RWPE2 (cell line): ENCODE data around the gene SP3.

Experiments used
- ATAC-seq: fragments of 200-7000 bp; cut with Tn5 transposase; 3 replicates; pipeline ENCODE4 v1.9.1; 2021; ENCODE audit warnings: low read depth
- DNase-seq: peaks from one replicate; pipeline ENCODE4 v3.0.0-alpha.2; 2020; ENCODE audit warnings: low spot score
- H3K27ac ChIP-seq: fragments of 450-650 bp; 2 replicates; pipeline ENCODE4 v1.5.1; 2017; ENCODE audit warnings: mild to moderate bottlenecking; ENCODE audit not compliant: poor library complexity, severe bottlenecking
- H3K27me3 ChIP-seq: fragments of 250-450 bp; sonication (Bioruptor Pico); 2 replicates; pipeline ENCODE4 v1.5.1; 2021; ENCODE audit warnings: mild to moderate bottlenecking, moderate library complexity; ENCODE audit not compliant: insufficient read depth, poor library complexity, severe bottlenecking
- H3K36me3 ChIP-seq: fragments of 250-450 bp; sonication (Bioruptor Pico); 2 replicates; pipeline ENCODE4 v1.5.1; 2020; ENCODE audit warnings: low read depth, mild to moderate bottlenecking, moderate library complexity
- H3K4me1 ChIP-seq: fragments of 250-450 bp; sonication (Bioruptor Pico); 2 replicates; pipeline ENCODE4 v1.5.1; 2021; ENCODE audit warnings: mild to moderate bottlenecking, moderate library complexity; ENCODE audit not compliant: insufficient read depth, poor library complexity, severe bottlenecking
- H3K4me3 ChIP-seq: fragments of 250-450 bp; sonication (Bioruptor Pico); 2 replicates; pipeline ENCODE4 v1.5.1; 2021; ENCODE audit warnings: mild to moderate bottlenecking, moderate library complexity; ENCODE audit not compliant: severe bottlenecking
- H3K9me3 ChIP-seq: fragments of 250-450 bp; sonication (Bioruptor Pico); 2 replicates; pipeline ENCODE4 v1.5.1; 2021; ENCODE audit warnings: mild to moderate bottlenecking, moderate library complexity; ENCODE audit not compliant: severe bottlenecking
- TF ChIP-seq, protein P1 (sequence below): fragments of 450-650 bp; IDR thresholded peaks from one replicate; pipeline ENCODE4 v1.5.1; 2017; ENCODE audit warnings: mild to moderate bottlenecking, moderate library complexity; ENCODE audit not compliant: poor library complexity, severe bottlenecking

SP3 gene

DNA sequence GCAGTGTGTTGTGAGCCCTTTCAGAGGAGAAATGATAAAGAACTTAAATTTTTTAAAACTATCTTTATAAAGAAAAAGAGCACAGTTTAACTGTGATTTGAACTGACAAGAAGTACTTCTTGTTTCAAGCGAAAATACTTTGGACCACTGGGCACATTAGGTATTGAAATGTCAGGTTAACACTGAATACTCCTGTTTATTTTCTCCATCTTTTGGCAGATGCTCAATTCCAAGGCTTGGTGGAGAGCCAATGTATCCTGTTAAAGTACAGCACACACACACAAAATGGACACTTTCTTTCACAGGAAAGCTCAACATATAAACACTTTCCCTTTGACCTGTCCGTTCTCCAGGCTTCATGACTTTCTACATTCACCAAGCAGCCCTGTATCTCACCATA is 32.6 kb upstream of the SP3 start:
- Histone ChIP-seq H3K4me3 (no peak overlapping the region), H3K27ac (no peak overlapping the region), H3K9me3 (no peaks in the 10 kb centered on the region), H3K27me3 (no peaks in the 10 kb centered on the region), H3K4me1 (no peaks in the 10 kb centered on the region), H3K36me3 (no peaks in the 10 kb centered on the region)
- DNase-seq, result no peak
- TF ChIP-seq, protein P1, sequence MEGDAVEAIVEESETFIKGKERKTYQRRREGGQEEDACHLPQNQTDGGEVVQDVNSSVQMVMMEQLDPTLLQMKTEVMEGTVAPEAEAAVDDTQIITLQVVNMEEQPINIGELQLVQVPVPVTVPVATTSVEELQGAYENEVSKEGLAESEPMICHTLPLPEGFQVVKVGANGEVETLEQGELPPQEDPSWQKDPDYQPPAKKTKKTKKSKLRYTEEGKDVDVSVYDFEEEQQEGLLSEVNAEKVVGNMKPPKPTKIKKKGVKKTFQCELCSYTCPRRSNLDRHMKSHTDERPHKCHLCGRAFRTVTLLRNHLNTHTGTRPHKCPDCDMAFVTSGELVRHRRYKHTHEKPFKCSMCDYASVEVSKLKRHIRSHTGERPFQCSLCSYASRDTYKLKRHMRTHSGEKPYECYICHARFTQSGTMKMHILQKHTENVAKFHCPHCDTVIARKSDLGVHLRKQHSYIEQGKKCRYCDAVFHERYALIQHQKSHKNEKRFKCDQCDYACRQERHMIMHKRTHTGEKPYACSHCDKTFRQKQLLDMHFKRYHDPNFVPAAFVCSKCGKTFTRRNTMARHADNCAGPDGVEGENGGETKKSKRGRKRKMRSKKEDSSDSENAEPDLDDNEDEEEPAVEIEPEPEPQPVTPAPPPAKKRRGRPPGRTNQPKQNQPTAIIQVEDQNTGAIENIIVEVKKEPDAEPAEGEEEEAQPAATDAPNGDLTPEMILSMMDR, result no peak
- ATAC-seq, result no peak

DNA sequence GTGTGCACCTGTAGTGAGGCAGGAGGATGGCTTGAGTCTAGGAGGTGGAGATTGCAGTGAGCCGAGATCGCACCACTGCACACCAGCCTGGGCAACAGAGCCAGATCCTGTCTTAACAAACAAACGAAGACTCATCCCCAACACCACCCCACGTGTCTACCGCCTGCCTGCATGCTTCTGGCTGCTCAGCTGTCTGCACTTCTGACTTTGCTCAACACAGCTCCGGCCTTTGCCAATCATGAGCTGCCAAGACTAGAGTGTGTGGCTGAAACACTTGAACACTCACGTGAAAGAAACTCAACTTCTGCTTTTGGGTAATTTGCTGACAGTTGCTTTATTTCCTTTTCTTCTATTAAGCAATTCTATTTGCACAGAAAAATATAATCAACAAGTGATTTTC is 32.1 kb upstream of the SP3 start:
- H3K4me1 ChIP-seq, result no peaks in the 10 kb centered on the region
- TF ChIP-seq, protein P1, result no peak
- DNase-seq, result no peak

DNA sequence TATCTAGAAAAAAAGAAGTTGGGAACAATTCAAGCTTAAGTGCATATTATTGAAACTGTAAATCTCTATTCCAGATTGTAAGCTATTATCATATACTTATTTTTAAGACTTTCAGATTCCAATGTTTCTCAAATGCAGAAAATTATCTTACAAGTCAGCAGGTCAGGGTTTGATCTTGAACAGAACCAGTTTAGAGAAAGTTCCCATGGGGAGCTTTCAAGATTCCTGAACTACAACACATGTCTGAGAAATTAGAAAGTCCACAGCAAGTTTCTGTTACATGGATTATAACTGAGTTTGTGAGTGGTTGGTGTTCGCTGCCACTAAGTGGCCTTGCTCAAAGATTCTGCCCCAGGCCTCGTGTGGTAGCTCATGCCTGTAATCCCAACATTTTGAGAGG is 31.6 kb upstream of the SP3 start:
- no peak overlapping the region for H3K27ac ChIP-seq
- no peak for DNase-seq
- no peaks in the 10 kb centered on the region for H3K4me1 ChIP-seq
- no peak for ATAC-seq
- H3K4me3 ChIP-seq, result no peak overlapping the region
- H3K36me3 ChIP-seq, result no peaks in the 10 kb centered on the region
- no peaks in the 10 kb centered on the region for H3K27me3 ChIP-seq
- H3K9me3 ChIP-seq, result no peaks in the 10 kb centered on the region
- TF ChIP-seq, protein P1, result no peak

More for the DNA sequence above, 32.1 kb upstream of the SP3 start:
- Histone ChIP-seq H3K9me3 (no peaks in the 10 kb centered on the region), H3K36me3 (no peaks in the 10 kb centered on the region), H3K27me3 (no peaks in the 10 kb centered on the region), H3K4me3 (no peak overlapping the region), H3K27ac (no peak overlapping the region)
- ATAC-seq, result no peak

DNA sequence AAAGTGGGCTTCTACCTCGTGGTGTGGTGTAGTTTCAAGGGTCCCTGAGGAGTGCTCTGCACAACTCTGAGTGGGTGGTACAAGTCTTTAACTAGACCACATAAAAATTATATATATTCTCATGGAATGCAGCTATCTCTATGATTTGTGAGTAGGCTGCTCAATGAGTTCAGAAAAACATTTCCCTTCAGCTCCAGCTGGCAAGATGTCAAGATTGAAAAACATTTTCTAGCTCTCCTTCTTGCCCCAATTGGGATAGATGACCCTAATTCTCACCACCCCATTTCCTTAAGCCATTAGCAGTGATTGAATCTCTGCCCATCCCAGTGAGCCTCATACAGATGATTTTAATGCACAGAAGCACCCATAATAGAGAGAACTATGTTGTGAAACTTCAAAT is 28.3 kb upstream of the SP3 start:
- Histone ChIP-seq H3K4me1 (peaks cover 2% of the 10 kb centered on the region), H3K9me3 (no peaks in the 10 kb centered on the region), H3K4me3 (no peak overlapping the region), H3K27me3 (no peaks in the 10 kb centered on the region), H3K36me3 (no peaks in the 10 kb centered on the region), H3K27ac (no peak overlapping the region)
- ATAC-seq (no peak), DNase-seq (no peak)
- TF ChIP-seq, protein P1, result no peak

DNA sequence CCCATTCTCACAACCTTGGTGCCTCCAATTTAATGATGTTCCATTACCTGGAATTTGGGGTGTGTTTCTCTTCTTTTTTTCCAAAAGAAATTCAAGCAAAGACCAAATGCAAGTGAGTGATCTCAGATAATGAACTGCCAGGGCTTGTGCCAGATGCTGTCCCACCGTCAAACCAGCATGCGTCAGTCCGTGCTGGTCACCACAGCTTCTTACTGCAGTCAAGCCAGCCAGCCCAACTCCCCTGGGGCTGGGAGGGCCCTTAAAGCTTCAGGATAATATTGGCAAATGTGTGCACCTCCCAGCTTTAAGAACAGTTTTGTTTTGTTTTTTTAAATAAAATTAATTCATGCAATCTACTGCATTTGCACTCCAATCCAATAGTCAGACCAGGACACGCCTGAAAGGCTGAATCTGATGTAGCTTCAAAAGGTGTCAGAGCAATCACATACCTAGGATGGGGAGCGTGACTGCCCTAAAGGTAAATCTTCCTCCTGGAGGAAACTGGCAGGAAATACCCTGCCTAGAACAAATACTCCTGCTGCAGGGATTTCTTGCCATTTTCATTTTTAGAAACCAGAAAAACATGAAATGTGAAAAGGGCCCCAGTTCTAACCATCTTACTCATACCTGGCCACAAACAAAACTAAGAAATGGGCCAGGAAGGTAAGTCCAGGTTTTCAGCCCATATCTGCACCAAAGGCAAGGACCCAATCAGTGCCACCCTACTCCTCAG is 26.8 kb upstream of the SP3 start:
- no peaks in the 10 kb centered on the region for H3K9me3 ChIP-seq
- H3K4me1 ChIP-seq, result peaks cover 2% of the 10 kb centered on the region
- no peak overlapping the region for H3K4me3 ChIP-seq
- DNase-seq (no peak), ATAC-seq (peak; percentile 44; the same call in 1 of the 3 replicates)
- no peak overlapping the region for H3K27ac ChIP-seq
- TF ChIP-seq, protein P1, result no peak
- H3K27me3 ChIP-seq, result no peaks in the 10 kb centered on the region
- H3K36me3 ChIP-seq, result no peaks in the 10 kb centered on the region
